Fibroblast of lung (primary cell): ENCODE data around the gene SLC30A2.

Source experiments
- CTCF ChIP-seq, 2 donors: IDR thresholded peaks in 1 of 2; conservative IDR thresholded peaks in 1 of 2; 1 replicate in 1 of 2; 2 replicates in 1 of 2; pipeline ENCODE4 v1.5.1; 2011 to 2012; ENCODE audit warnings: low read length in 2 of 2, control low read depth in 1 of 2, inconsistent platforms in 1 of 2, low read depth in 1 of 2, mild to moderate bottlenecking in 1 of 2
- EZH2 ChIP-seq: IDR thresholded peaks from 2 replicates; pipeline ENCODE4 v1.5.1; 2012; ENCODE audit warnings: low read length, control low read depth, mild to moderate bottlenecking; ENCODE audit errors: missing control alignments

- TF ChIP-seq CTCF (conservative IDR thresholded peaks at IDR 0.05 in 1 of 2, IDR thresholded peaks at IDR 0.05 in 1 of 2; ENCODE audit: low read depth in 1 of 2, low read length in 2 of 2) (no peak), EZH2 (no peak)
Measured at GRCh38 chr1:26014179-26014578, 31.7 kb downstream of the SLC30A2 start.
